Right lobe of liver (tissue), 4 donors: ENCODE results near the gene NEUROG1.

ENCODE experiments used
- POLR2A ChIP-seq: fragments of 450-650 bp; IDR thresholded peaks from one replicate; pipeline ENCODE4 v1.6.1; 2017; ENCODE audit warnings: antibody characterized with exemption, mild to moderate bottlenecking
- TF ChIP-seq, protein P1 (sequence below), 4 donors: fragments of 200-600 bp in 3 of 4; fragments of 450-650 bp in 1 of 4; IDR thresholded peaks; one replicate each; pipeline versions ENCODE4 v1.5.1 to v1.8.0; 2016 to 2022; ENCODE audit warnings: antibody characterized with exemption in 4 of 4, mild to moderate bottlenecking in 2 of 4
- donor health status: DM: no; HTN: no; CAD: no.
- donor health status: DM: no; HTN: no; CAD: no.
- donor health status: DM: no; HTN: yes; CAD: no.

DNA sequence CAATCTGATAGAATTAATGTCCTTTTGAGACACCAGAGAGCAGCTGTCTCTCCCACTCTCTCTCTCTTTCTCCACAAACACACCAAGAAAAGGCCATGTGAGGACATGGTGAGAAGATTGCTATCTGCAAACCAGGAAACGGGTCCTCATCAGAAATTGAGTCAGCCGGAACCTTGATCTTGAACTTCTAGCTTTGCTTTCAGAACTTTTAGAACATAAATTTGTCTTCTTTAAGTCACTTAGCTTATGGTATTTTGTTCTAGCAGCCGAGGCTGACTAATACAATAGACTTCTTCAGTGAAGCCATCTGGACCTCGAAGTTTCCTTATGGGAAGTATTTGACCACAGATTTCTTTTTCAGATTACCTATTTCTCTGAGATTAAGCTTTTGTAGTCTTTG, 18.1 kb downstream of the NEUROG1 start:
- no peak for TF ChIP-seq POLR2A
- TF ChIP-seq, protein P1, sequence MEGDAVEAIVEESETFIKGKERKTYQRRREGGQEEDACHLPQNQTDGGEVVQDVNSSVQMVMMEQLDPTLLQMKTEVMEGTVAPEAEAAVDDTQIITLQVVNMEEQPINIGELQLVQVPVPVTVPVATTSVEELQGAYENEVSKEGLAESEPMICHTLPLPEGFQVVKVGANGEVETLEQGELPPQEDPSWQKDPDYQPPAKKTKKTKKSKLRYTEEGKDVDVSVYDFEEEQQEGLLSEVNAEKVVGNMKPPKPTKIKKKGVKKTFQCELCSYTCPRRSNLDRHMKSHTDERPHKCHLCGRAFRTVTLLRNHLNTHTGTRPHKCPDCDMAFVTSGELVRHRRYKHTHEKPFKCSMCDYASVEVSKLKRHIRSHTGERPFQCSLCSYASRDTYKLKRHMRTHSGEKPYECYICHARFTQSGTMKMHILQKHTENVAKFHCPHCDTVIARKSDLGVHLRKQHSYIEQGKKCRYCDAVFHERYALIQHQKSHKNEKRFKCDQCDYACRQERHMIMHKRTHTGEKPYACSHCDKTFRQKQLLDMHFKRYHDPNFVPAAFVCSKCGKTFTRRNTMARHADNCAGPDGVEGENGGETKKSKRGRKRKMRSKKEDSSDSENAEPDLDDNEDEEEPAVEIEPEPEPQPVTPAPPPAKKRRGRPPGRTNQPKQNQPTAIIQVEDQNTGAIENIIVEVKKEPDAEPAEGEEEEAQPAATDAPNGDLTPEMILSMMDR (IDR thresholded peaks at IDR 0.05), result no peak
